ENCODE data around the gene USP54. TPM values are rescaled to one million over a fixed set of nuclear protein-coding genes. Genes with fewer than 3 reads are reported as not detected.

The USP54 gene
- total and polyA plus RNA-seq, 2 donors (not counting 1 experiment from before 2014, with no cell fraction given): 2.3 to 12.9 TPM

GRCh38 chr10:73485320-73485719, 105.8 kb downstream of the USP54 start:
- no peak overlapping the region for H3K27ac Mint-ChIP-seq
- Histone ChIP-seq H3K9ac (ENCODE audit: low read length) (no peak overlapping the region), H3K4me2 (replicated peaks; ENCODE audit: low read depth, low read length, poor library complexity, severe bottlenecking) (no peak overlapping the region), H3K36me3 (replicated peaks in 1 of 2; ENCODE audit: control extremely low read depth in 1 of 2, control insufficient read depth in 1 of 2, extremely low read depth in 1 of 2, insufficient read depth in 2 of 2, low read length in 1 of 2) (peaks cover 2 to 8% of the 10 kb centered on the region in 2 experiments), H3K27me3 (replicated peaks in 1 of 4; ENCODE audit: control extremely low read depth in 1 of 4, control insufficient read depth in 3 of 4, insufficient read depth in 4 of 4, low read length in 3 of 4) (no peaks in the 10 kb centered on the region), H3K9me3 (ENCODE audit: control extremely low read depth in 1 of 3, control insufficient read depth in 2 of 3, insufficient read depth in 1 of 3, low read length in 2 of 3) (peaks cover 0 to 3% (median 0%) of the 10 kb centered on the region in 3 donors), H2AFZ (ENCODE audit: insufficient read depth, low read depth, low read length, poor library complexity, severe bottlenecking) (no peak overlapping the region), H3K4me3 (ENCODE audit: control extremely low read depth in 1 of 5, extremely low read depth in 1 of 5, insufficient read depth in 1 of 5, low read depth in 2 of 5, low read length in 4 of 5) (no peak overlapping the region), H3K79me2 (ENCODE audit: control insufficient read depth, insufficient read depth, low read length) (peaks cover 94% of the 10 kb centered on the region), H3K27ac (ENCODE audit: low read length in 2 of 2) (no peak overlapping the region), H3K4me1 (ENCODE audit: control insufficient read depth in 2 of 2, insufficient read depth in 2 of 2, low read length in 2 of 2) (no peaks in the 10 kb centered on the region), H4K20me1 (ENCODE audit: control insufficient read depth, insufficient read depth, low read length, poor library complexity, severe bottlenecking) (peaks cover 32% of the 10 kb centered on the region)
- no peaks in the 10 kb centered on the region for H3K27me3 Mint-ChIP-seq
- no peak for DNase-seq
- CTCF ChIA-PET: interaction anchor here (0.6 kb wide), 1 partner anchor 537 kb away, joined by 3 read pairs; no protein-coding TSS in a partner anchor
- H3K4me1 Mint-ChIP-seq: peaks cover 23% of the 10 kb centered on the region
- POLR2A ChIA-PET: no interaction called here
- no peak for ATAC-seq (ENCODE audit: low read depth)
- no peak overlapping the region for H3K4me3 Mint-ChIP-seq
- TF ChIP-seq CTCF (IDR thresholded peaks at IDR 0.05) (no peak), EZH2 (IDR thresholded peaks at IDR 0.05; ENCODE audit: borderline replicate concordance, insufficient read depth, low read depth, low read length, poor library complexity, severe bottlenecking) (no peak)
- intact Hi-C loops (cut with micrococcal nuclease): no loop called here
- no peaks in the 10 kb centered on the region for H3K9me3 Mint-ChIP-seq (ENCODE audit: insufficient read depth)
- WGBS (ENCODE audit: insufficient coverage): 100% methylated on average over 1 of the region's 1 CpG

- ATAC-seq (ENCODE audit: low read depth): no peak
- Mint-ChIP-seq H3K27ac (no peak overlapping the region), H3K9me3 (ENCODE audit: insufficient read depth) (no peaks in the 10 kb centered on the region), H3K27me3 (no peaks in the 10 kb centered on the region), H3K4me1 (peaks cover 21% of the 10 kb centered on the region), H3K4me3 (no peak overlapping the region)
- Histone ChIP-seq H3K36me3 (replicated peaks in 1 of 2; ENCODE audit: control extremely low read depth in 1 of 2, control insufficient read depth in 1 of 2, extremely low read depth in 1 of 2, insufficient read depth in 2 of 2, low read length in 1 of 2) (peaks cover 11 to 35% of the 10 kb centered on the region in 2 experiments), H3K9ac (ENCODE audit: low read length) (no peak overlapping the region), H3K27ac (ENCODE audit: low read length in 2 of 2) (no peak overlapping the region), H3K27me3 (replicated peaks in 1 of 4; ENCODE audit: control extremely low read depth in 1 of 4, control insufficient read depth in 3 of 4, insufficient read depth in 4 of 4, low read length in 3 of 4) (no peaks in the 10 kb centered on the region), H3K4me2 (replicated peaks; ENCODE audit: low read depth, low read length, poor library complexity, severe bottlenecking) (no peak overlapping the region), H3K9me3 (ENCODE audit: control extremely low read depth in 1 of 3, control insufficient read depth in 2 of 3, insufficient read depth in 1 of 3, low read length in 2 of 3) (peaks cover 0 to 3% (median 0%) of the 10 kb centered on the region in 3 donors), H3K79me2 (ENCODE audit: control insufficient read depth, insufficient read depth, low read length) (peaks cover 61% of the 10 kb centered on the region), H2AFZ (ENCODE audit: insufficient read depth, low read depth, low read length, poor library complexity, severe bottlenecking) (no peak overlapping the region), H3K4me3 (ENCODE audit: control extremely low read depth in 1 of 5, extremely low read depth in 1 of 5, insufficient read depth in 1 of 5, low read depth in 2 of 5, low read length in 4 of 5) (no peak overlapping the region), H3K4me1 (ENCODE audit: control insufficient read depth in 2 of 2, insufficient read depth in 2 of 2, low read length in 2 of 2) (no peaks in the 10 kb centered on the region), H4K20me1 (ENCODE audit: control insufficient read depth, insufficient read depth, low read length, poor library complexity, severe bottlenecking) (peaks cover 9% of the 10 kb centered on the region)
- 61% methylated on average over 7 of the region's 7 CpGs for WGBS (ENCODE audit: insufficient coverage)
- DNase-seq: no peak
- CTCF ChIA-PET: no interaction called here
- intact Hi-C loops (cut with micrococcal nuclease): no loop called here
- POLR2A ChIA-PET: interaction anchor here (1.2 kb wide), 1 partner anchor 16 kb away, joined by 5 read pairs; the partner anchor contains the start of gene PPP3CB
- no peak for TF ChIP-seq EZH2 (IDR thresholded peaks at IDR 0.05; ENCODE audit: borderline replicate concordance, insufficient read depth, low read depth, low read length, poor library complexity, severe bottlenecking)
- TF ChIP-seq CTCF (IDR thresholded peaks at IDR 0.05): no peak
Observed at GRCh38 chr10:73480158-73480557, 111.0 kb downstream of the USP54 start.

All from B cell (primary cell).